Fibroblast of lung (primary cell): Measurements from ENCODE around the gene SYCE3. TPM values are rescaled to one million over a fixed set of nuclear protein-coding genes. Genes with fewer than 3 reads are reported as not detected.

Source experiments
- DNase-seq, 2 donors: peaks; one replicate each; pipeline versions ENCODE4 v3.0.0 to v3.0.0-alpha.2; 2010; ENCODE audit warnings: low read depth in 2 of 2
- H2AFZ ChIP-seq: 2 replicates; pipeline ENCODE4 v1.5.1; 2012; ENCODE audit warnings: low read length, control low read depth, inconsistent platforms
- H3K27ac ChIP-seq: 2 replicates; pipeline ENCODE4 v1.5.1; 2011; ENCODE audit warnings: low read length, control low read depth; ENCODE audit not compliant: insufficient read depth
- H3K27me3 ChIP-seq: 2 replicates; pipeline ENCODE4 v1.5.1; 2011; ENCODE audit warnings: mild to moderate bottlenecking, low read length; ENCODE audit not compliant: control insufficient read depth, insufficient read depth
- H3K36me3 ChIP-seq: 2 replicates; pipeline ENCODE4 v1.5.1; 2011; ENCODE audit warnings: low read length; ENCODE audit not compliant: control insufficient read depth, insufficient read depth
- H3K4me1 ChIP-seq: 2 replicates; pipeline ENCODE4 v1.5.1; 2011; ENCODE audit warnings: low read length; ENCODE audit not compliant: control insufficient read depth, insufficient read depth; ENCODE audit errors: extremely low read depth
- H3K4me2 ChIP-seq: 2 replicates; pipeline ENCODE4 v1.5.1; 2011; ENCODE audit warnings: low read length, control low read depth; ENCODE audit not compliant: insufficient read depth; ENCODE audit errors: extremely low read depth
- H3K4me3 ChIP-seq, 4 experiments: fragments of 200-600 bp in 1 of 4; sonication (generic) in 1 of 4; replicated peaks in 1 of 4; 2 replicates each; pipeline ENCODE4 v1.5.1; 2011 to 2016; ENCODE audit warnings: low read length in 4 of 4, low read depth in 3 of 4, mild to moderate bottlenecking in 3 of 4, control low read depth in 2 of 4, inconsistent platforms in 1 of 4, mixed read lengths in 1 of 4; ENCODE audit not compliant: insufficient read depth in 1 of 4; ENCODE audit errors: control extremely low read depth in 1 of 4
- H3K79me2 ChIP-seq: 2 replicates; pipeline ENCODE4 v1.5.1; 2012; ENCODE audit warnings: mild to moderate bottlenecking, low read length, inconsistent platforms; ENCODE audit not compliant: control insufficient read depth, insufficient read depth
- H3K9ac ChIP-seq: 2 replicates; pipeline ENCODE4 v1.5.1; 2011; ENCODE audit warnings: mild to moderate bottlenecking, low read length, control low read depth; ENCODE audit not compliant: insufficient read depth
- H3K9me3 ChIP-seq: 2 replicates; pipeline ENCODE4 v1.5.1; 2012; ENCODE audit warnings: low read depth, low read length; ENCODE audit not compliant: control insufficient read depth, insufficient read depth
- H4K20me1 ChIP-seq: 2 replicates; pipeline ENCODE4 v1.5.1; 2011; ENCODE audit warnings: low read length; ENCODE audit not compliant: control insufficient read depth, insufficient read depth; ENCODE audit errors: extremely low read depth
- EZH2 ChIP-seq: IDR thresholded peaks from 2 replicates; pipeline ENCODE4 v1.5.1; 2012; ENCODE audit warnings: low read length, control low read depth, mild to moderate bottlenecking; ENCODE audit errors: missing control alignments
- polyA plus RNA-seq, 2 donors: library from polyadenylated mRNA; depleted of rRNA in 1 of 2; stranded (reverse) in 1 of 2; unstranded in 1 of 2; fragments of >200 nt; gene quantifications; 2 replicates each; pipeline ENCODE4 v1.2.1, GENCODE V29; 2011 to 2012; ENCODE audit warnings: missing spikeins in 1 of 2
- total RNA-seq: library from RNA; depleted of rRNA; stranded (reverse); fragments of >200 nt; gene quantifications from 2 replicates; pipeline ENCODE4 v1.2.1, GENCODE V29; 2014
- TF ChIP-seq, protein P1 (sequence below), 2 donors: IDR thresholded peaks in 1 of 2; conservative IDR thresholded peaks in 1 of 2; 1 replicate in 1 of 2; 2 replicates in 1 of 2; pipeline ENCODE4 v1.5.1; 2011 to 2012; ENCODE audit warnings: low read length in 2 of 2, control low read depth in 1 of 2, inconsistent platforms in 1 of 2, low read depth in 1 of 2, mild to moderate bottlenecking in 1 of 2

Gene SYCE3
- total and polyA plus RNA-seq, 2 donors (not counting 1 experiment from before 2014, with no cell fraction given), result 0.33 TPM; not detected in 1

DNA sequence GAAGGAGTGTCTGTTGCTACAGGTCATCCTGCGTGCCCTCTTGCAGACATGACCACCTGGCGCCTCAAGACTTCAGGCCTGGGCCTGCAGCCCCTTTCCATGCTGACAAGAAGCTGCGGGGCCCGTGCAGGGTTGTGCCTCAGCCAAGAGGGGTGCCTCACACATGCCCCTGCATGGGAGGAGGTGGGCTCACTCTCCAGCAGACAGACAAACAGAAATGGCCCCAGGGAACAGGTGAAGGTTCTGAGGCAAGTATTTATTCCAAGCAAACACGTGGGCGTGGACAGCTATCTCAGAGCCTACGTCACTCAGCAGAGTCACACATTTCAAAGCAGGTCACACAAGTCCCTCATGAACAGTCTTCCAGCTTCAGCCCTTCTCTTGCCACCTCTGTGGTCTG, 5.9 kb upstream of the SYCE3 start:
- no peaks in the 10 kb centered on the region for H3K36me3 ChIP-seq
- H3K9me3 ChIP-seq, result no peaks in the 10 kb centered on the region
- no peak overlapping the region for H3K27ac ChIP-seq
- no peak for DNase-seq
- no peak overlapping the region for H3K9ac ChIP-seq
- H3K27me3 ChIP-seq, result no peaks in the 10 kb centered on the region
- H3K79me2 ChIP-seq, result no peaks in the 10 kb centered on the region
- no peaks in the 10 kb centered on the region for H4K20me1 ChIP-seq
- no peak overlapping the region for H3K4me3 ChIP-seq
- no peak overlapping the region for H2AFZ ChIP-seq
- no peak overlapping the region for H3K4me2 ChIP-seq
- TF ChIP-seq, protein P1, sequence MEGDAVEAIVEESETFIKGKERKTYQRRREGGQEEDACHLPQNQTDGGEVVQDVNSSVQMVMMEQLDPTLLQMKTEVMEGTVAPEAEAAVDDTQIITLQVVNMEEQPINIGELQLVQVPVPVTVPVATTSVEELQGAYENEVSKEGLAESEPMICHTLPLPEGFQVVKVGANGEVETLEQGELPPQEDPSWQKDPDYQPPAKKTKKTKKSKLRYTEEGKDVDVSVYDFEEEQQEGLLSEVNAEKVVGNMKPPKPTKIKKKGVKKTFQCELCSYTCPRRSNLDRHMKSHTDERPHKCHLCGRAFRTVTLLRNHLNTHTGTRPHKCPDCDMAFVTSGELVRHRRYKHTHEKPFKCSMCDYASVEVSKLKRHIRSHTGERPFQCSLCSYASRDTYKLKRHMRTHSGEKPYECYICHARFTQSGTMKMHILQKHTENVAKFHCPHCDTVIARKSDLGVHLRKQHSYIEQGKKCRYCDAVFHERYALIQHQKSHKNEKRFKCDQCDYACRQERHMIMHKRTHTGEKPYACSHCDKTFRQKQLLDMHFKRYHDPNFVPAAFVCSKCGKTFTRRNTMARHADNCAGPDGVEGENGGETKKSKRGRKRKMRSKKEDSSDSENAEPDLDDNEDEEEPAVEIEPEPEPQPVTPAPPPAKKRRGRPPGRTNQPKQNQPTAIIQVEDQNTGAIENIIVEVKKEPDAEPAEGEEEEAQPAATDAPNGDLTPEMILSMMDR (conservative IDR thresholded peaks at IDR 0.05 in 1 of 2, IDR thresholded peaks at IDR 0.05 in 1 of 2; ENCODE audit: low read depth in 1 of 2, low read length in 2 of 2), result no peak
- H3K4me1 ChIP-seq, result no peaks in the 10 kb centered on the region

DNA sequence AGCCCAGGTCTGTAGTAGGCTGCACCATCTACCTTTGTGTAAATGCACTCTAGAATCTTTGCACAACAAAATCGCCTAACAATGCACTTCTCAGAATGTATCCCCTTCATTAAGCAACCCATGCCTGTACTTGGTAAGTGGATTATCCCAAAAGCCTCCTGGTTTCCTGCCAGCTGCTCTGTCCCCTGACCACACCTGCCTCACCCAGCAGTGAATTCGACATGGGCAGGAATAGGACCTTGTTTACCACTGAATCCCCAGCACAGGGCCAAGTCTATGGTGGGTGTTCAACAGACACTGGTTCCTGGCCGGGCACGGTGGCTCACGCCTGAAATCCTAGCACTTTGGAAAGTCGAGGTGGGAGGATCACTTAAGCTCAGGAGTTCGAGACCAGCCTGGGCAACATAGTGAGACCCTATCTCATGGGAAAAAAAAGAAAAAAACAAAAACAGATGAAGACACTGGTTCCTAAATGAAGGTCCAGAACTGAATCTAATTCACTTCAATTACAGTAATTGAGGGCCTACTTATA, 5.1 kb upstream of the SYCE3 start:
- no peak overlapping the region for H3K4me2 ChIP-seq
- TF ChIP-seq EZH2, result no peak
- TF ChIP-seq, protein P1 (conservative IDR thresholded peaks at IDR 0.05 in 1 of 2, IDR thresholded peaks at IDR 0.05 in 1 of 2; ENCODE audit: low read depth in 1 of 2, low read length in 2 of 2), result no peak
- H3K79me2 ChIP-seq, result no peaks in the 10 kb centered on the region
- H3K9ac ChIP-seq, result no peak overlapping the region
- H3K27ac ChIP-seq, result no peak overlapping the region
- no peak overlapping the region for H3K4me3 ChIP-seq
- no peaks in the 10 kb centered on the region for H3K27me3 ChIP-seq
- DNase-seq, result no peak
- no peaks in the 10 kb centered on the region for H4K20me1 ChIP-seq
- no peaks in the 10 kb centered on the region for H3K36me3 ChIP-seq
- H3K9me3 ChIP-seq, result no peaks in the 10 kb centered on the region
- H2AFZ ChIP-seq, result no peak overlapping the region
- peaks cover 3% of the 10 kb centered on the region for H3K4me1 ChIP-seq

DNA sequence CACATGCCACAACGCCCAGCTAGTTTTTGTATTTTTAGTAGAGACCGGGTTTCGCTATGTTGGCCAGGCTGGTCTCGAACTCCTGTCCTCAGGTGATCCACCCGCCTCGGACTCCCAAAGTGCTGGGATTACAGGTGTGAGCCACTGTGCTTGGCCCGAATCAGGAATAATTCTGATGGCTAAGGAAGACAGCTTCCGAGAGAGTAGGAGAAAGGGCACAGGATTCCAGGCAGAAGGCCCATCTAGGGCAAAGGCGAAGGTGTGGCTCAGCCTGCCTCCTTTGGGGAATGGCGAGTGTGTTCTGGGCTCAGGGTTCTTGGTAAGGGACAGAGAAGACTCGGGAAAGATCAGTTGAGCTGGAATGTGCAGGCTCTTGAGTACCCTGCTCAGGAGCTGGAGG, 1.6 kb upstream of the SYCE3 start:
- TF ChIP-seq, protein P1 (conservative IDR thresholded peaks at IDR 0.05 in 1 of 2, IDR thresholded peaks at IDR 0.05 in 1 of 2; ENCODE audit: low read depth in 1 of 2, low read length in 2 of 2), result no peak
- no peak for TF ChIP-seq EZH2
- DNase-seq, result no peak
- H3K4me1 ChIP-seq, result peaks cover 3% of the 10 kb centered on the region
- H3K79me2 ChIP-seq, result no peaks in the 10 kb centered on the region
- no peaks in the 10 kb centered on the region for H3K9me3 ChIP-seq
- no peaks in the 10 kb centered on the region for H3K36me3 ChIP-seq
- no peak overlapping the region for H2AFZ ChIP-seq
- H3K9ac ChIP-seq, result no peak overlapping the region
- H3K27me3 ChIP-seq, result peaks cover 6% of the 10 kb centered on the region
- H3K27ac ChIP-seq, result no peak overlapping the region
- no peak overlapping the region for H3K4me2 ChIP-seq
- H3K4me3 ChIP-seq, result no peak overlapping the region
- H4K20me1 ChIP-seq, result no peaks in the 10 kb centered on the region
